GM21367 (cell line): ENCODE data around the gene SKI.

ENCODE experiments used
- ATAC-seq: cut with Tn5 transposase; IDR thresholded peaks from one replicate; pipeline ENCODE4 v1.9.1; 2021; ENCODE audit not compliant: unreplicated experiment

SKI gene

GRCh38 chr1:2209400-2210083, 18.6 kb upstream of the SKI start:
- ATAC-seq, result no peak

GRCh38 chr1:2210084-2210653, 17.9 kb upstream of the SKI start:
- no peak for ATAC-seq

- no peak for ATAC-seq
Measured at GRCh38 chr1:2210786-2211185, 17.3 kb upstream of the SKI start.

GRCh38 chr1:2212274-2212531, 15.9 kb upstream of the SKI start:
- no peak for ATAC-seq

GRCh38 chr1:2212532-2213491, 15.3 kb upstream of the SKI start:
- ATAC-seq, result no peak

- no peak for ATAC-seq
Measured at GRCh38 chr1:2213576-2214505, 14.3 kb upstream of the SKI start.

DNA sequence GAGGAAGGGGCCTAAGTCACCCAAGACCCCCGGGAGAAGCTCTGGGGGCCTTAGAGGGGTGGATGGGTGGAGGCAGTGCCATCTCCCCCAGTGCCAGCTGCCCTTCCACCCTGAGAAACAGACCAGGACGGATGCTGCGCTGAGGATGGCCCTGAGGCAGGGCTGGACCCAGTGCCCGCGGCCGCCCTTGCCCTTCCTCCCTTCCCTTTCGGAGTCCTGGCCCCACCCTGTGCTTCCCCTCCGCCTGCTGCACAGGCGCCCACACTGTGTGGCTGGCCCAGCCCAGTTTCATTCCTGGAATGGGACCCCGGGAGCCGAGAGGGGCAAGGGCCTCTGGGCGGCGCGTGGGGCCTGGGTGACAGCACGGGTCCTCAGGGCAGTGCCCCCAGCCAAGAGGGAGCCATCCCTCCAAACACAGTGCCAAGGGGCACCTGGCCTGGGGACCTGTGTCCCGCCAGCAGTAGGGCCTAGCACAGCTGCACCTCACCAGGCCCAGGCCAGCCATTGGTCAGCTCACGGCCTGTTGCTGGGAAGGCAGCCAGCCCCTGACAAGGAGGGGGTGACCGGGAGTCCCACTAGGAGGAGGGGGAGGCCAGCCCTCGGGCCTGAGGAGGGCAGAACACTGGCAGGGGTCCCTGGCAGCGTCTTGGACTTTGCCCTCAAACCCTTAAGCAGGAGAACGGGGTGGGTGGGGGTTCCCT, 13.4 kb upstream of the SKI start:
- ATAC-seq, result no peak

DNA sequence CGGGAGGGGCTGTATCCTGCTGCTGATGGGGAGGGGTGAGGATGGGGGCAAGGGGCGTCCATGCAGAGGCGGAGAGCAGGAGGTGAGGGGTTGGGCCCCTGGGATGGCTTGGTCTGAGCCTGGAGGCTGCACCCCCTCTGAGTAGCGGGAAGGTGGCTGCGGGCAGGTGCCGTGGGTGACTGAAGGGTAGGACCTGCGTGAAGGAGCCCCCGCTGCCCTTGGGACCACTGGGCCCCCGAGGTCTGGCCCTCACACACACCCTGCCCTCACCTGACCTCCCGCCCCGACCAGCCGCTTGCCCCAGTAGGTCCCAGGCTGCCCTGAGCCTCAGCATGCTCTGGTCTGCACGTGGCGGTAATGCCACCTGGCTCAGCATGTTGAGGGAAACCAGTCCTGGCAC, 12.8 kb upstream of the SKI start:
- ATAC-seq, result no peak

DNA sequence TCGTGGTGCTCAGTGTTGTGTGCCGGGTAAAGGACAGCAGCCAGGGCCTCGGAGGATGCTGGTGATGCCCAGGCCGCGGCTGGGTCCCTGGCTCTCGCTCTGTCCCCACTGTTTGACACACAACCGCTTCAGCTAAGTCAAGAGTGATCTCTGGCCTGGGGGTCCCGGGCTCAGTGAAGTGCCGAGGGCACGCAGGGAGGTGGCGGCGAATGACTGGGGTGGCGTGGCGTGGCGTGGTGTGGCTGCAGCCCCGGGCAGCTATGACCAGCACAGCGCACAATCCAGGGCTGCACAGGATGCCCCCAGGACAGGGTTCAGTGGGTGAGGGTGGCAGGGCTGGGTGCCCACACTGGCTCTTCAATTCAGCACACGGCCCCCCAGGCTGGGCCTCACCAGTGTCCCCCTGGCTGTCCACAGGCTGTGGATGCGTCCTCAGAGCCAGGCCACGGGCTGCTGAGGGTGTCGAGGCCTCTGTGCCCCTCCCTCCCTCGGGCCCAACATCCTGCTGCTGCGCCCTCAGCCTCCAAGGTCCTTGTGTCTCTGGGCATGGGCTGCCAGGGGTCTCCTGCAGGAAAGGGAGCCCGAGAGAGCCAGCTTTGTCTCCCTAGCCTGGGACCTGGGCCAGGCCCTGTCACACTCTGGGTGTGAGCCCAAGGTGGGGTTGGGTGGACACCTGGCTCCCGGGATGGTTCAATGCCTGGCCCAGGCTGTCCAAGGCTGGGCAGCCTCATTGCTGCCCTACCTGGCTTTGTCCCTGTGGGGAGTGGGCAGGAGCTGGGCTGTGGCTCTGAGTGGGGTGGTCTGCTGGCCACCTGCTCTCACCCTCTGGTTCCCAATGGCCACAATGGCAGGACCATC, 12.0 kb upstream of the SKI start:
- ATAC-seq, result no peak

GRCh38 chr1:2216767-2217058, 11.4 kb upstream of the SKI start:
- ATAC-seq, result no peak

DNA sequence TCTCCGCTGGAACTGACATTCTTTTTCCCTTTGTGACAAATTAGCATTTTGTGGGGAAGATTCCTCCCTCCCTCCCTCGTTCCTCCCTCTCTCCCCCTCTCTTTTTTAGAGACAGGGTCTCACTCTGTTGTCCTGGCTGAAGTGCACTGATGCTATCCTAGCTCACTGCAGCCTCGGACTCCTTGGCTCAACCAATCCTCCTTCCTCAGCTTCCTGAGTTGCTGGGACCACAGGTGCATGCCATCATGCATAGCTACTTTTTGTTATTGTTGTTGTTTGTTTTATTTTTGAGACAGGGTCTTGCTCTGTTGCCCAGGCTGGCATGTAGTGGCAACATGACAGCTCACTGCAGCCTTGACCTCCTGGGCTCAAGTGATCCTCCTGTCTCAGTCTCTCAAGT, 6.8 kb upstream of the SKI start:
- no peak for ATAC-seq

DNA sequence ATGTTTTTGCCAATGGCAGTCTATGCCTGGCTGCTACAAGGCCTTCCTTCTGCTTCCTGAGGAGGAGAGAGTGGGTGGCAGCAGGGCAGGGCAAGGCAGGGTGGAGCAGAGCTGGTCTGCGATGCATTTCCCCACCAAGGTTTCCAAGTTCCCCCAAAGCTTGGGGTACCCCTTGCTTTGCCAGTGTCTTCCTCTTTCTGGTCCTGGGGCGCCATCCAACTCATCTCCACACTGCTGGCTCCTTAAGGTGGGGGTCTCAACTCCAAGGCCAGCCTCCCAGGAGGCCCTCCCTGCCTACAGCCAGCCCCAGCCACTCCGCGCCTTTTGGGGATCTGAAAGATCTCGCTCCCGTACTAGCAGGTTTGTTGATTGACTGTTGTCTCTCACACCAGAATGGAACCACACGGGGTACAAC, 3.9 kb upstream of the SKI start:
- ATAC-seq, result no peak

DNA sequence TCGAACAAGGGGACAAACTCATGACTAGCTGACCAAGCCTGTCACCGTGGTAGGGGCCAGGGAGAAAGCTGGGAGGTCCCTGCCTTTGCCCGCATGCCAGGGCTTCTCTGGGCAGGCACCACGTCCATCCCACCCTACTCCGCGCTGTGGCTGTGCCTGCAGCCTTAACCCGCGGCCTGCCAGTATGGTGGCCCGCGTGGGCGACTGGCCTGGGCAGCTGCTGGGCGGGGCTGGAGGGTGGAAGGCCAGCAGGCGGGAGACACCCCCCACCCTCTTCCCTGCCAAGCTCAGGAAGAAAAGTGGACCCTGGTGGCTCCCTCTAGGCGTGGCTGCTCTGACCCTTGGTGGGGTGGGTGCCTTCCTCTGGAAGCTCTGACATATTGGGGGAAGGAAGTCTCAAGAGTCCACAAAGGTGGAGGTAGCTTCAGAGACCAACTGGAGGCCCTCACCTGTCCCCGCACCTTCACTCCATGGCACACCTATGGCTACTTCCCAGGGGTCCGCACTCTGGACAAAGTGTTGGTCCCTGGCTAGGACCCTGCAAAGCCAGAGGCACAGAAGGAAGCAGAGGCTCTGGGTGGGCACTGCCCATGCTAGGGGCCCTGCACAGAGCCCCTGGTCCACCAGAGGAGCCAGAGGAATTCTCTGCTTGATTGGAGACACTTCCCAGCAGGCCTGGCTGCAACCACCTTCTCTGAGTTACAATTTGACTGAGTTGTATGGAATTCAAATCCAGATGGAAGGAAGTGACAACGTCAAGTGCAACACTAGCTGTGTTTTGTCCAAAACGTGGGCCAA, 3.3 kb upstream of the SKI start:
- ATAC-seq, result no peak

DNA sequence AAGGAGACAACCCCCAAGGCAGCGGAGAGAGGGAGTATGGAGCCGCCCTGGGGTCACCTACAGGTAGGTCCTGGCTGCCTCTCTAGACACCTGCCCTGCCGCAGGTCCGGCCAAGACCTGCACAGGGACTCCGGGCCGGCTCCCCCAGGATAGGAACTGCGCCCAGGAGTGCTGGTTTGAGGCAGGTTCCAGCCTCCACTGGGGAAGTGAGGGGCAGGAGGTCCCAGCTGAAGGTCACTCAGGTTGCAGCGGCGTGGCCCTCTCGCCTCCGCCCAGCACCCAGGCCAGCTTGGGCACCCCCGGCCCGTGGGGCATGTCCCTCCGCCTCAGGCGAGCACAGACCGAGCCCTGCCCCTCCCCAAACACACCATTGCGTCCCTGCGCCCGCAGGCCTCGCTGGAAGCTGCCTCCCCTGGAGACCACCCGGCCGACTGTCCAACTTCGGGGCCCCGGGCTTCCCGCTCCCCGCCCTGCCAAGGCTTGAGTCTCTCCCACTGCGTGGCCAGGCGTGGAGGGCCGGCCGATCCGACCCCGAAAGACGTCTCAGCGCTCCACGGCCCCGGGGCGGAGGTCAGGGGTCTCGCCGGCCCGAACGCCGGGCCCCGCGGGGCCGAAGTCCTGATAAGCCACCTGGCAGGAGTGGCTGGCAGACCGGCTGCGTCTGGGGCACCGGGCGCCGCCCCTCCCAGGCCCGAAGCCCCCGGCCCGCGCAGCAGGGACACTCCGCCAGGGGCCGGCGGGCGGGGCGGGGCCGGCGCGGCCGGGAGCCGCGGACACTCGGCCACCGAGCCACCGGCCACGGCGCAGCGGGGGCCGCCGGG, 1.4 kb upstream of the SKI start:
- no peak for ATAC-seq

GRCh38 chr1:2227346-2228156, 568 bp upstream of the SKI start:
- peak; percentile 78 for ATAC-seq

- ATAC-seq, result no peak
Measured at GRCh38 chr1:2228694-2229036, 546 bp downstream of the SKI start.

DNA sequence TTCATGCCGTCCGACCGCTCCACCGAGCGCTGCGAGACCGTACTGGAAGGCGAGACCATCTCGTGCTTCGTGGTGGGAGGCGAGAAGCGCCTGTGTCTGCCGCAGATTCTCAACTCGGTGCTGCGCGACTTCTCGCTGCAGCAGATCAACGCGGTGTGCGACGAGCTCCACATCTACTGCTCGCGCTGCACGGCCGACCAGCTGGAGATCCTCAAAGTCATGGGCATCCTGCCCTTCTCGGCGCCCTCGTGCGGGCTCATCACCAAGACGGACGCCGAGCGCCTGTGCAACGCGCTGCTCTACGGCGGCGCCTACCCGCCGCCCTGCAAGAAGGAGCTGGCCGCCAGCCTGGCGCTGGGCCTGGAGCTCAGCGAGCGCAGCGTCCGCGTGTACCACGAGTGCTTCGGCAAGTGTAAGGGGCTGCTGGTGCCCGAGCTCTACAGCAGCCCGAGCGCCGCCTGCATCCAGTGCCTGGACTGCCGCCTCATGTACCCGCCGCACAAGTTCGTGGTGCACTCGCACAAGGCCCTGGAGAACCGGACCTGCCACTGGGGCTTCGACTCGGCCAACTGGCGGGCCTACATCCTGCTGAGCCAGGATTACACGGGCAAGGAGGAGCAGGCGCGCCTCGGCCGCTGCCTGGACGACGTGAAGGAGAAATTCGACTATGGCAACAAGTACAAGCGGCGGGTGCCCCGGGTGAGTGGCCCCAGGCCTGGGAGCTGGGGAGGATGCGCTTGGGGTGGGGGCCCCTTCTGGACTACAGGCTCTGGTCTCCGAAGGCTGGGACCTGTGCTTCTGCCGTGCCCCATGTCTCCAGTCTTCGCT, 1.1 kb downstream of the SKI start:
- ATAC-seq, result no peak
